Uterus (tissue), 2 donors: ENCODE results near the gene CAB39L.

Experiments
- CTCF ChIP-seq, 4 experiments: fragments of 200-600 bp in 2 of 4; fragments of 450-650 bp in 2 of 4; sonication (generic) in 2 of 4; IDR thresholded peaks; one replicate each; pipeline ENCODE4 v1.5.1; 2016 to 2019; ENCODE audit warnings: antibody characterized with exemption in 4 of 4, mild to moderate bottlenecking in 2 of 4, moderate library complexity in 1 of 4
- POLR2A ChIP-seq, 2 donors: fragments of 450-650 bp; IDR thresholded peaks; one replicate each; pipeline ENCODE4 v1.6.1; 2016; ENCODE audit warnings: antibody characterized with exemption in 2 of 2, mild to moderate bottlenecking in 1 of 2, moderate library complexity in 1 of 2

- no peak for TF ChIP-seq CTCF (IDR thresholded peaks at IDR 0.05)
- no peak for TF ChIP-seq POLR2A (IDR thresholded peaks at IDR 0.05)
Observed at GRCh38 chr13:49421391-49421790, 22.5 kb downstream of the CAB39L start.
